ENCODE data around the gene RALGPS2.
A peak's percentile ranks its signal among the peaks of the same experiment; 100 is the strongest.

Gene RALGPS2

DNA sequence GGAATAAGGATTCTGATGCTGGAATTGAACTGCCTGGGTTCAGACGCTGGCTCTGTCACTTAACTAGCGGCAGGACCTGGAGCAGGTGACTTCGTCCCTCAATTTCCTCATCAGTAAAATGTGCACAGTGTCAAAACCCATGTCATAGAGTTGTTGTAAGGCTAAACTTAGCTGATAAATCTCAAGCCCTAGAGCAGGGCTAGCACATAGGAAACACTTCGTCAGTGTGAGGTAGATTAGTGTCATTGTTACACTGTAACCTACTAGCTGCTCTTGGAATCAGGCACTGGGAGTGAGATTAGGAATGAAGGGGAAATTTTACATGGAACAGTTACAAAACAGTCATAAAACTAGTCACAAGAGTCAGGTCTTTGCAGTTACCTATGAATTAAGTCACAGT is 202.0 kb downstream of the RALGPS2 start:
- no peak for DNase-seq

DNA sequence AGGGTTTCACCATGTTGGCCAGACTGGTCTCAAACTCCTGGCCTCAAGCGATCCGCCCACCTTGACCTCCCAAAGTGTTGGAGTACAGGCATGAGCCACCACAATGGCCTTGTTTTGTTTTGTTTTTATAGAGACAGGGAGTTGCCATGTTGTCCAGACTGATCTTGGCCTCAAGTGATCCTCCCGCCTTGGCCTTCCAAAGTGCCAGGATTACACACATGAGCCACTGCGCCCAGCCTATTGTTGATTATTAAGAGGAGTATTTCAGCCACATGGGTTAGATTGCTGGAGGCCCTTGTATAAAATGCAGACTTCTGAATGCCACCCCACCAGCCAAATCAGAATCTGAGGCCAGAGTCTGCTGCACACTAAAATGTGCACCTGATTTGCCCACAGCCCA is 203.0 kb downstream of the RALGPS2 start:
- no peak for DNase-seq

DNA sequence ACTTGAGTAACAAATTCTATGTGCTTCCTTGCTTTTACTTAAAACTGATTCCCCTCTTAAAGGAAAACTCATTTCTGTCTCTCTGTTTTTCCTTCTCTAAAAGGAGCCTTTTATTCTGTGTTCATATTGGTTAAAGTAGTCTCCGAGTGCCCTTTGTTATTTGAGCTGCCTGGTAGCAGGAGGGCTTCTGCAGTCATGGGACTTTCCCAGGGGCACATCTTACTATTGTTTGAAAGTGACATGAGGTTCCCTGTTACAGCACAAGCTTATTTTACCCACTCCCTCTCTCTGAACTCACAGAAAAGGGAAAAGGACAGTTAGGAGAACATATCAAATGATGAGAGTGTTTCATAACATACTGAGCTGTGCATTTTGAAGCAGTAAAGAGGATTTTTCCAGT is 203.9 kb downstream of the RALGPS2 start:
- no peak for DNase-seq

DNA sequence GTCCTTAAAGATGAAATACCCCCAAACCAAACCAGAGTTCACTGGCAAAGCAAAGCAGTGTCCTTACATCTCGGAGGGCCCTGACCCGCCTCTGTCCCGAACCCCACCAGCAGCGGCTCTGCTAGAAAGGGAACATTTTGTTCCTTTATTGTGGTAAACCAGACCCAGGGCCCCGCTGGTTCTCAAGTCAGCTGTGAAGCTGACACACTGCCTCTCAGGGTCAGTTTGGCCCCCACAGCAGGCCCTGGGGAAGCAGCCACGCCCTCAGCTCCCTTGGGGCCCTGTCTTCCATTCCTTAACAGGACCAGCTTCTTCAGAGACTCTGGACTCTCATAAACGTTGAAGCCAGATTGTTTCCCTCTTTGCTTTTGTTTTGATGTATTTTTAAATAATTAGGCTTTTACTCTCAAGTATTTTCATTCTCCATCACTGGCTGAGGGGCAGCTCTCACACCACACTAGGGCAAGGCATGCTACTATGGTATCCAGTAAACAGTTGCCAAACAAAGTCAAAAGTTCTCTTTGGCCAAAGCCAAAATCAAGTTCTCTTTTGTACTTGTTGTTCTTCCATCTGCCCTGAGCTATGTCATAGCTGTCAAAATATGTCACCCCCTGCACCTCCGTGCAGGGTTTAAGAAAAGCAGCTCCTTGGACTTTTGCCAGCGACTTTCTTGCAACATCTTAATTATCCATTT is 207.0 kb downstream of the RALGPS2 start:
- DNase-seq: no peak

DNA sequence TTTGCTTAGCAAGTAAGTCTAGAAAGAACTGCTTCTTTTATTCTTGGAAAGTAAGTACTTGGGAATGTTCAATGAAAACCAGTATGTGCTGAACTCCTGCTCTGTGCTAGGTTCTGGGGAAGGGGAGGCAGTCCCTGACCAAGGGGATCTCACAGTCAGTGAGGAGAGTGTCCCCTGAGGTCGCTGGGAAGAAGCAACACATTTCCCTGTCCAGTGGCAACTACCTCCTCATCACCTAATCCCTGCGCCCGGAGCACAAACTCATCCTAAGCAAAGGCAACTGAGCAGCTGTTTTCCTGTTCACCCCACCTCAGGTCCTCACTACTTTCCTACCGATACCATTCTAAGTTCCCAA is 207.5 kb downstream of the RALGPS2 start:
- DNase-seq: no peak

DNA sequence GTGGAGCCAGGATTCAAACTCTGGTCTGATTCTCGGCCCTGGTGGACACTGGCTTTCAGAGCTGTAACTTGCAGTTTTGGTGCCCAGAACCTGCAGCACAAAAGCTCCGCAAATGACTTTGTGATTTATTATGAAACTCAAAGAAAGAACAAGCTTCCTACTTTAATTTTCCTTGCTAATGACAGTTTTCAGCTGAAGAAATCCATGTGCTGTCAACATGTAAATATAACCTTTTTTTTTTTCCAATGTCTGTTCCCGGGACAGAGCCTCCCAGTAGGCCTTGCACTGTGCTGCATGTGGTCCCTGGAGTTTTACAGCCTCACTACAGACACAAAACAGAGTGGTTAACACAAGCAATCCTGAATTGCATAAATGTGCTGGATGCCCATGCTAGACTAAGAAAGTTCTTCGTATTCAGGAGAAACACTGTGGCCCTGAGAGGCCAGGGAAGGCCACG is 208.1 kb downstream of the RALGPS2 start:
- no peak for DNase-seq

DNA sequence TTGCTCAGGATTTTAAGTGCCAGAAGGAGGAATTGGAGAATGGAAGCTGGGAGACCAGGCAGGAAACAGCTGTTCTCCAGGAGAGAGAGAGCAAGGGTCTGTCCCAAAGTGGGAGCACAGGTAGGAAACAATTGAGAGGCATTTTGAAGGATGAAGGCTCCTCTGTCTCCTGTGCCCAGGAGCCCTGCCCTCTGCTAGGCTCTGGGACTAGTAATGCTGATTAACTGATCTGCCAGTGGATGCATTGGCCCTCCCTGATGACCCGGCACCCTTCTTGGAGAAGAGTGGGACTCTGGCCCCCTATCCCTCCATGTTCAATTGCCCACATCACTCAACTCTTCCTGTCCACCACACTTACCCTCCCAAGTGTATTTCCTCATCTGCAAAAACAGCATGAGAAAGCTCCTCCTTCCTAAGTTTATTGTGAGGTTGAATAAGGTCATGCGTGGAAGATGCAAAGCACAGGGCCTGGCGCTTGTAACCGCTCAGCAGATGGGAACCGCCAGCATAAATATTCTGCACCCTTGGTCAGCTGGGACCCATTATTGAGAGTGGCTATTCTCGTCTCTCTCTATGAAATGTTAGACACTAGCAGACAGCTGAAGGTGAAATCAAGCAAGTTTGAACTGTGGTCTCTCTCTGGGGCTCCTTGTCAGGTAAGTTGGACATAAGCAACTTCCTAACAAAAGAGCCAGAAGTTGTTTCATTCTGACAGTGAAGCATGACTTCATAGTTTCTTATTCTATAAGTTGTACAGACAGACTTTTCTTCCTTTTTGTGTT is 208.9 kb downstream of the RALGPS2 start:
- no peak for DNase-seq

DNA sequence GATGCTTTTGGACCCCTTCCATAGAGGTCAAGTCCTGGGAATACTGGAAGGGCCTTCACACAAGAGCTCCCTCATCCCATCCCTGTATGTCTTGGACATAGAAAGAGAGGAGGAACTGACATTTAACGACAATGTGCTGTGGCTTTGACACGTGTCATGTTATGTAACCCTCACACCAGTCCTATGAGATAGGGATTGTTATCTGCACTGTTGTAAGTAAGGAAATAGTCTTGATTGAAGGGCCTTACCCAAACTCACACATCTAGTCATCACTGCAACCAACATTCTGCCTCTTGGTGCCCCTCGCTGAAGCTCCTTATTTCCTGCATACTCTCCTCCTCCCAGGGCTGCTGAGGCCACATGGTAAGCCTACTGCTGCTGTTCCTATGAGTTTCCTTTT is 209.5 kb downstream of the RALGPS2 start:
- no peak for DNase-seq

DNA sequence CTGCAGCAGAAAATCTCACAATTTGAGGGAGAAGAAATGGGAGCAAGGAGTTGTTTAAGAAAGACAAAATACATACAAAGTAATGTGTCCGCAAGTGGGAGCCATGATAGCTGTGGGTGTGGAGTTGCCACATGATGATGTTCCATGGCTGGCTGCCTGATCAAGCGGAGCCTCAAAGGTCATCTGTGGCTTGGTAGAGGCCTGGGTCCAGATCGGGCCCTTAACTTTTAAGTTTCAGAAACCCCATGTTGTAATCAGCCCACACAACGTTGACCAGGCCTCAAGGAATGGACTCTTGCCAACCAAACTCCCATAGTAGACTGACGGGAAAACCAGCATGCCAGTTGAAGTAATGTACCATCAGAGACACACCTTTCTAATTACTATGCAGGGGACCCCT is 210.6 kb downstream of the RALGPS2 start:
- no peak for DNase-seq

DNA sequence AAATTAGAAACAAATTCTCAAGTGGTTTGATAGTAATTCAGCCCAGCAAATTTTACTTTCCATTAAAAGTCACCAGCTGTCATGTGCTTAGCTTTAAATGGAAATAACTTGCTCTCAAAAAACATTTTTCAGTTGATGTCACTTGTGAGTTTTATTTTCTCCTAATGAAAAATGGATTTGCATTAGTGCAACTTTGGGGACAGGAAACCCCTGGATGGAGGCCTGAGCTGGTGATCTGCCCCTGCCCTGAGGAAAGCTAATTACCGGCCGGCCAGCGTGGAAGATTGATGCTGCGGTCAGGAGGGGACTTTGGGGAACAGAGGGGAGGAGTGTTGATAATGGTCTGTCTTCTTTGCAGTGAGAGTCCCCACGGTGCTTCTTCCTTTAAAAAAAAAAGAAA is 212.7 kb downstream of the RALGPS2 start:
- no peak for DNase-seq

DNA sequence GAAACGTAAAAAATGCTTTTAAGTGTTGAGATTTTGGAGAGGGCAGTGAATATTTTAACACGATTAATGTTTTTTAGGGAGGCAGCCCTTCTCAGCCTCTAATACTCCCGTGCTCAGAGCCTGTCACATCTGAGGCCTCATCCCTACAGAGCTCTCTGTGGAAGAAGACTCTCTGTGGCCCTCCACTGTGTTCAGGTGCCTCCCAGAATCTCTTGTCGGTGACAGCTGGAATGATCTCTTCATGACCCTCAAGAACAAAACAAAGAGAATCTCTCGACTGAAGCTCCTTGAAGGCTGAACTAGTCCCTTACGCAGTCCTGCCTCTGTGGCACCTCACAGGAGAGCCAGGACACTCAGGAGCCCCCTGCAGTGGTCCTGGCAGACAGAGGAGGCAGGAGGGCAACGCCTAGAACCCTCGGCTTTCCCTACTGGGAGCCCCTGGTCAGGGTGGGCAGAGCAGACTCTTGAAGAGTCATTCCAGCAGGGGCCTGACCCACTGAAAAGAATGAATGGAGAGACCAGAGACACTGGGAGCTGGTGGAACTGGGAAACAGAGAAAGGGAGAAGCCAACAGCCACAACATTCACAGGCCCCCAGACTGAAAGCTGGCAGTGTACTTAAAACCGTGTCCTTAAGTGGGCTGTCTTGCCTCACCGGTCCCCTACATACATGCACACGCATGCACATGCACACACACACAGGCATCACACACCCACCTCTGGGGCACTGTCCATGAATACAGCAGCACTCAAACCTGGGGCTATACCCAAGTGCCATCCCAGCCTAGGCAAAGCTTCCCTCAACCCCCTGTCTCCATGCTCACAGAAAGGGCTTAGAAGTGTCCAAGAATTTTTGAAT is 213.3 kb downstream of the RALGPS2 start:
- DNase-seq: no peak

DNA sequence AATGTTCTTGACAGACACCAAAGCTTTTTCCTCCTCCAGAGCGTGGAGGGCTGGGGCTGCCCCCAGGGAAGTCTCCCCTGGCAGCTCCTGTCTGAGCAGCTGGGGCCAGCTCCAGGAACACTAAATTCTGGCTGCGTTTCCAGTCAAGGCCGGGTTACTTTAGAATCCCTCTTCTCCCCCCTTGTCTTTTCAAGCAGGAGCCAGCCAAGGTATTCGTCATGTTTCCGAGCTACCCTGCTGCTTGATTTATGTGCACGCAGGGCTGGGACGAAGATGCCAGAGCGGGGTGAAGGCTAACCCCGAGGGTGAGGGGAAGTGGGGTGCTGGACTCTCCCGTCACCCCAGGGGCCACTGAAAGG is 213.9 kb downstream of the RALGPS2 start:
- peak; percentile 97 for DNase-seq

DNA sequence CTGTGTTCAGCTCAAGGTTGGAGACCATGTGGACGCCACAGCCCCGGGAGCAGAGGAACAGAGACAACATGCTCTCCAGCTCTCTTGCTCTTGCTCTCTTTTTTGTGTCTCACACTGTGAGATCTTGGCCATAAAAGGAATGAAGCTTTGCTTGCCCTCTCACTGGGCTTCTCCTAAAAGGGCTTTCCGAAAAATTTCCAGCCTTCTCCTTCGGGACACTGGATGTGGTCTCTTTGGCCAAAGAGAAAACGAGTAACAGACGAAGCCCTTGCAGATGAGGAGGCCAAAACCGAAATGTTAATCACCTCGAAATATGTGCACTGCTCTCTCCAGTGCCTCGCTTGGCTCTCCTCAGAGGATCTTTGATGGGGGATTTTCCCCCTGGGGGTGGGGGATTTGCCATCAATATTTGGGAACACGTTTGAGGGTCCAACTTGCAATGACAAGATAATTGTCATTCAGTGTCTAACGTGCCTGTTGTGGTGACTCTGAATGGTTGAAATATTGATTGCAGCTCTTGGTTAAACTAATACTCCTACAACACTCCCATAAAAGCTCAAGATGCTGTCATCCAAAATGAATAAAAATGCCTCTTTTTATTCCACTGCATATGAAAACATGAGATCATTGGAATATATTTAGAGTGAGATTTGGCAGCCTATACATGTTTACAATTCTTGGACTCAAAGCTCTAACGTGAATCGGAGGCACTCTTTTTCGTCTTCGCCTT is 214.5 kb downstream of the RALGPS2 start:
- peak; percentile 52 for DNase-seq

DNA sequence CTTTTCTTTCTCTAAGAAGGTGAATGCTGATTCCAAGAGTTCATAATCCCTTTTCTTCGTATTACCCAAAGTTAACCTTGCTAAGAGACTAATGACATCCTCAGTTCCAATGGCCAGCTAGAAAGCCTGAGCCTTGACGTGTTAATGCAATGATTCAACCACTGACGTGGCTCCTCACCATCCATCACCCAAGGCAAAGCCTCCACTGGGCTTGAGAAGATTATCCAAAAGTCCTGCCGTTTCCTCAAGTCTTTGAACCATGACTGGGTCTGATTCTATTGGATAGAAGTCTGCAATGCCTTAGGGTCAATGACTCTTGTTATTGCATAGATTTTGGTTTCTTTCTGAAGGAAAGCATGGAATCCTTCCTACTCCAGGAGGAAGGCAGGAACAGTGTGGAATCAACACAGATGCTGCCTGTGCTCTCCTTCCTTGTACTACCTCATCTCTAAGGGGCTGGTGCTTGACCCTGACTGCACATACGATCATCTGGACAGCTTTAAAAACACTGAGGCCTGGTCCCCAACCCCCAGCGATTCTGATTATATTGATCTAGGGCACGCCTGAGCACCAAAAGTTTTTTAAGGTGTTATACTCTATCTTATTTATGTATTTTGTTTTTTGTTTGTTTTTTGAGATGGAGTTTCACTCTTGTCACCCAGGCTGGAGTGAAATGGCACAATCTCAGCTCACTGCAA is 215.2 kb downstream of the RALGPS2 start:
- no peak for DNase-seq

DNA sequence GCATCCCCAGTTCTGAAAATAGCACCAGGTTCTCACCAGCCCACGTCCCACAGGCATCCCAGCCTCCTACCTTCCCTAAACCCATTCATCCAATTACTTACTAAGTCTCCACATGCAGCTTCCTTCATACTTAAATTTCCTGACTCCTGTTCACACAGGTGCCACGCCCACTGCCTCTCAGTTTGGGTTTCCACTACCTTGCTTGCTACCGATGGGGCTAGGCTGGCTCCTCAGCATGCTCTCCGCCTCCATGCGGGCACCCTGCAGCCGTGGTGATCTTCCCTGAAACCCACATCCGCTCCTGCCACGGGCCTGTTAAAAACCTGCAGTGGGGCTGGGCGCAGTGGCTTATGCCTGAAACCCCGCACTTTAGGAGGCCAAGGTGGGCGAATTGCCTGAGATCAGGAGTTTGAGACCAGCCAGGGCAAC is 216.2 kb downstream of the RALGPS2 start:
- DNase-seq: no peak

DNA sequence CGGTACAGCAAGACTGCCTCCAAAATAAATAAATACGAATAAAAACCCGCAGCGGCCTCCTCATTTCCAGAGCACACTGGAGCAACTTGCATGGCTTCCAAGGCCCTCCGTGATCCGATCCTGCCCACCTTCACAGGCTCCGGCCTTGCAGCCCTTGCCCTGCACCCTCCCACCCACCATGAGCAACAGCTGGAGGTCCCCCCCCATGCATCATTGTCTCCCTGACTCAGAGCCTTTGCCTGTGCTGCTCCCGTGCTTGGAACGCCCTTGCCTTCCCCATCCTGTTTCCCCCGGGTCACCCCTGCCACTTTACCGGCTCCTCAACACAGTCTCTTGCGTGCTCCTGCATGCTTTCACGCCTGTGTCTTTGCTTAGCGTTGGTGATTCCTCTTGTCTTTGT is 216.8 kb downstream of the RALGPS2 start:
- DNase-seq: no peak

DNA sequence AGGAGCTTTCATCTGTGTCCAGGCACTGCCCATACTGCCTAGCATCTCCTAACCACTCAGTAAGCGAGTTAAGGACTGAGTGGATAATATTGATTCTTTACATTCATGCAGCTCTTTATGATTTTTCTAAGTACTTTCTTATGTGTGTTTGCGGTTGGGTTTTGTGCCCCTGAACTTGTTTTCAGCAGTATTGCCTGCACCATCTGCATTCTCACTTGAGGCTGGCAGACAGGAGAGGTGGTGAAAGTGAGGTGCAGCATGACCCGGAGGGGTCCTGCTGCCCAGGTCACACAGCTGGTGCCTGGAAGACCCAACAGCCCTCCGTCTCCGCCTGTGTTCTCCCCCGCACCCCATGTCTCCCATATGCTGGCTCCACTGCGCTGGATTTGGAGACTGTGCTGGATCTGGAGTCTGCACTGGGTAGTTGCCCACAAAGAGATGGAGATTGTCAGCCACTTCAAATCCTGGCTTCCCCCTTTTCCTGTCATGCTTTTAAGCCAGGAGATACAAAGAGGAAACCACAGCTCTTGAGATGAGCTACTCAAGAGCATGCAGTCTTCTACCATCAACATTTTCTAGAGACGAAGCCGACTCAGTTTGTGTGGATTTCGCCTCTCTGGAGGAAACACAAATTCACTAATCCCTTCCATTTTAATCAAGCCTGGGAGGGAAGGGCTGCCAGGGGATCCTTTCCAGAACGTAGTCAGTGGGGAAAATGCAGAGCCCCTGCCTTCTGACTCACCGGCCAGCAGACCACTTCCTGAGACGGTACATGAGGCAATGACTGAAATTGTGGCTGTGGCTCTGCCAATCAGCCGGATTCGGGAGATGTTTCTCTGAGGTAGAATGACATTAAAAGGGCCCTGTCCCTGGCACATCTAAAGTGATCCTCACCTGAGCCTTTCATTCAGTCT is 217.5 kb downstream of the RALGPS2 start:
- no peak for DNase-seq

DNA sequence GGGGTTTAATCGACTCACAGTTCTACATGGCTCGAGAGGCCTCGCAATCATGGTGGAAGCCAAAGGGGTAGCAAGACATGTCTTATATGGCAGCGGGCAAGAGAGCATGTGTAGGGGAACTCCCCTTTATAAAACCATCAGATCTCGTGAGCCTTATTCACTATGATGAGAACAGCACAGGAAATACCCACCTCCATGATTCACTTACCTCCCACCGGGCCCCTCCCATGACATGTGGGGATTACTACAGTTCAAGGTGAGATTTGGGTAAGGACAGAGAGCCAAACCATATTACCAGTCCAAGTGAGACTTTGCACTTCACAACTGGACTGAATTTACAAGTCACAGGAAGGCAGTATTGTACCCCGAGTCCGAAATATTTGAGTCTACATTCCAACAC is 219.7 kb downstream of the RALGPS2 start:
- DNase-seq: no peak

DNA sequence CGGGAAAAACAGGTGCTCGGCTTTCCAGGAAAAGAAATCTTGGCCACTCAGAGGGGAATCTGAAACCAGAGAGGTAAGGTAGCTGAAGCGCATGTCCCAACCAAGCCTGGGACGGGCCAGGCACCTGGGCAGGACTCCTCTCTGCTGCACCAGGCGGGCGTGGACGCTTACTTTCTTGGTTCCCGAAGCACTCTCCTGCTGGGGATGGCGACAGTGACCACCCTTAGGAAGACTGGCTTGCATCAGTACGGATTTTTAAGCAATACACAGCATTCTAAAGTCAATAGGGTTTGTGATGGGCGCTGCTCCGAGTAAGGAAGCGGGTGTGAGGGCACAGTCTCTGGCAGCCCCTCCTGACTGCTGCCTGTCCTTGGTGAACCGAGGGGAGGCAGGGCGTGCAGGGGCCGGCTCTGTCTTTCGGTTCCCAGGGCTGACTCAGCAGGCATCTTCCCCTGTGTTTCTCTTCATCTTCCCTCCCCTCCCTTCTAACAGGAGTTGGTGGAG is 220.8 kb downstream of the RALGPS2 start:
- no peak for DNase-seq

DNA sequence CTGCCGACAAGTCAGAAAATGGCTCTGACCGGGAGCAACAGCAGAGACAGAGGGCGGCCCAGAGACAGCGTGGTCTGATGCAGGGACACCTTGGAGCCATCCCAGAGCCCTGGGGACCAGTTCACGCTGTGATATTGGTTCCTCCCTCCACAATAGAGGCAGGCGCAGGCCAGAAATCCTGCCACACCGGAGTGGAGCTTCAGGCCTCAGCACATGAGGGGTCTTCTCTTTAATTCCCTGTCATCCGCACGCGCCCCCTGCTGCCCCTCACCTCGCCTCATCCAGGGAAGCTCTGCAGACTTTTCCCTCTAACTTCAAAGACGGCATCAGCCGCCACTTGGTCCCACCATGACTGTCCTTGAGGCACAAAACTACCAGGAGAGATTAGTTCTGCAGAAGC is 221.4 kb downstream of the RALGPS2 start:
- DNase-seq: no peak

Measured in NCI-H446 treated with DMSO at 0.1 percent for 48 hours (cell line).